KOPT-K1 (cell line): ENCODE results near the gene ALG12.

ENCODE experiments used
- H3K27ac ChIP-seq: fragments of 200-600 bp; sonication (generic); 2 replicates; pipeline ENCODE4 v1.5.1; 2016; ENCODE audit warnings: antibody characterized with exemption, mild to moderate bottlenecking, low read depth, low read length; ENCODE audit not compliant: poor library complexity, severe bottlenecking
- H3K36me3 ChIP-seq: fragments of 200-600 bp; sonication (generic); 2 replicates; pipeline ENCODE4 v1.5.1; 2017; ENCODE audit warnings: antibody characterized with exemption, mild to moderate bottlenecking, low read length, moderate library complexity; ENCODE audit not compliant: insufficient read depth
- H3K9me3 ChIP-seq: fragments of 200-600 bp; sonication (generic); 2 replicates; pipeline ENCODE4 v1.5.1; 2017; ENCODE audit warnings: antibody characterized with exemption, low read length, mild to moderate bottlenecking; ENCODE audit not compliant: insufficient read depth, poor library complexity, severe bottlenecking

Gene ALG12

GRCh38 chr22:49942565-49943404 lies 24.5 kb upstream of the ALG12 start:
- no peaks in the 10 kb centered on the region for H3K36me3 ChIP-seq
- peaks cover 11% of the 10 kb centered on the region for H3K9me3 ChIP-seq
- no peak overlapping the region for H3K27ac ChIP-seq

DNA sequence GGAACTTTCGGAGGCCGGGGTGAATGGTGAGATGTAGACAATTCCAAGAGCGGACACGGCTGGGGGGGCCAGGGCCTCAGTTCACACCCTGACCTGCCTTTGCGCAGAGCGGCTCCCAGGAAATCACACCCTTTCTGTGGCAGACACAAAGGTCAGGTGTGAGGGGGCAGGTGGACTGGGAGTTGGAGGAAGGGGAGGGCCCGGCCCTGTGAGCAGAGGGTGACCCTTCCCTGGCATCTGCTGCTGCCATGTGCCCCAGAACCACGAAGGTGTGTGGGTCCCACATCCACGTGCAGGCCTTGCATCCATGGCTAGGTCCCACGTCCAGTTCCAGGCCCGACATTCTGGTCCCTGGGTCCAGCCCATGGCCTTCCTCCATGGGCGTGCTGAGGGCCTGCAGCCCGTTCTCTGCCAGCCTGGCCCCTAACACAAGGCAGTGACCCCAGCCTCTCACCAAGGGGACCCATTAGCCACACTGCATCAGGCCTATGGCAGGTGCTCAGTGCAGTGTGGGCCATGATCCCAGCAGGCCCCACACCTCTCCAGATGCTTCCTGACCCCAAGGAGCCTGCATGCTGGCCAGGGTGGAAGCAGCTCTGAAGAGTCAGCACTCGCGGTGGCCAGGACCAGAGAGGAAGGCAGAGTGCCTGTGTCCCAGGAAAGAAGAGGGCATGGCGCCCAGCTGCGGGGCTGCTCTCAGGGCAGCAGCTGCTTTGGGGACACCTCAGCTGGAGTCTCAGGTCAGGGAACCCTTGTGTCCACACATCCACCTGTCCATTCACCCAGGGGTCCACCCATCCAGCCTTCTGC lies 23.5 kb upstream of the ALG12 start:
- Histone ChIP-seq H3K27ac (no peak overlapping the region), H3K9me3 (peaks cover 11% of the 10 kb centered on the region), H3K36me3 (no peaks in the 10 kb centered on the region)

GRCh38 chr22:49938565-49939136 lies 20.4 kb upstream of the ALG12 start:
- H3K27ac ChIP-seq: no peak overlapping the region
- peaks cover 11% of the 10 kb centered on the region for H3K9me3 ChIP-seq

GRCh38 chr22:49937758-49938564 lies 19.7 kb upstream of the ALG12 start:
- no peak overlapping the region for H3K27ac ChIP-seq

More at GRCh38 chr22:49938565-49939136, 20.4 kb upstream of the ALG12 start:
- H3K36me3 ChIP-seq: no peaks in the 10 kb centered on the region

GRCh38 chr22:49936973-49937757 lies 18.9 kb upstream of the ALG12 start:
- H3K9me3 ChIP-seq: peaks cover 11% of the 10 kb centered on the region
- H3K27ac ChIP-seq: peak overlapping the region; percentile 73
- H3K36me3 ChIP-seq: no peaks in the 10 kb centered on the region

More at GRCh38 chr22:49937758-49938564, 19.7 kb upstream of the ALG12 start:
- peaks cover 11% of the 10 kb centered on the region for H3K9me3 ChIP-seq
- no peaks in the 10 kb centered on the region for H3K36me3 ChIP-seq

- Histone ChIP-seq H3K27ac (peak overlapping the region; percentile 73), H3K36me3 (no peaks in the 10 kb centered on the region), H3K9me3 (peaks cover 9% of the 10 kb centered on the region)
Measured at GRCh38 chr22:49936018-49936972, 18.1 kb upstream of the ALG12 start.

- H3K27ac ChIP-seq: no peak overlapping the region
- H3K9me3 ChIP-seq: peaks cover 1% of the 10 kb centered on the region
- H3K36me3 ChIP-seq: no peaks in the 10 kb centered on the region
Measured at GRCh38 chr22:49935561-49935960, 17.3 kb upstream of the ALG12 start.

GRCh38 chr22:49934891-49935557 lies 16.8 kb upstream of the ALG12 start:
- Histone ChIP-seq H3K36me3 (no peaks in the 10 kb centered on the region), H3K9me3 (no peaks in the 10 kb centered on the region), H3K27ac (peak overlapping the region; percentile 67)

DNA sequence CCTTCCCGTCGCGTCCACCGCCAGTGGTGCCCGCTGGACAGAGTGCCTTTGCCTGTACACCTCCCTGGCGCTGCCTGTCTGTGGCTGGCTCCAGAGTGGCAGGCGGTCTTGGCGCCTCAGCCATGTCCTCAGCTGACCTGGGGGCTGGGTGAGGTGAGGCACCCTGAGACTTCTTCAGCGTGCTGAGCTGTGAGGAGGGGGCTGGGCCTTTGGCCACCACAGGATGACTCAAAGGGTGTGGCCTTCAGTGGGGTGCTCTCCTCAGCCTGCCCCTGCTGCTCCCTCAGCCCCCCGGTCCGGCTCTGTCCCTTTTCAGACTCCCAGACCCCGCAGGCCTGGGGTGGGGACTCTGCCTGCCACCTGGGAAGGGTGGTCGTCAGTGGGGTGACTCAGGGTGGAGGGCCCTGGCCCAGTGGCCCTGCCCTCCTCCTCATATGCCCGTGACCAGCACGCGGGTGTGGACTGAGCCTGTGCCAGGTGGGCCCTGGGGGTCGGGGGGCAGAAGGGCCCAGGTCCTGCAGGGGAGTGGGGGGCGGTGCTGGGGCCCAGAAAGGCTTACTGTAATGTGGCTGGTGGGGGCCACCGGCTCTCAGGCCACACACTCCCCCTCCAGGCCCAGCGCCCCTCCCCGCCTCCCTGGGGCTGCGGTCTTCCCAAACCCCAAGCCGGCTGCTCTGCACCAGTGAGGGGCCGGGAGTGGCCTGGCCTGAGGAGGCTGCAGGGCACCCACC lies 16.1 kb upstream of the ALG12 start:
- Histone ChIP-seq H3K9me3 (no peaks in the 10 kb centered on the region), H3K27ac (peak overlapping the region; percentile 67), H3K36me3 (no peaks in the 10 kb centered on the region)

DNA sequence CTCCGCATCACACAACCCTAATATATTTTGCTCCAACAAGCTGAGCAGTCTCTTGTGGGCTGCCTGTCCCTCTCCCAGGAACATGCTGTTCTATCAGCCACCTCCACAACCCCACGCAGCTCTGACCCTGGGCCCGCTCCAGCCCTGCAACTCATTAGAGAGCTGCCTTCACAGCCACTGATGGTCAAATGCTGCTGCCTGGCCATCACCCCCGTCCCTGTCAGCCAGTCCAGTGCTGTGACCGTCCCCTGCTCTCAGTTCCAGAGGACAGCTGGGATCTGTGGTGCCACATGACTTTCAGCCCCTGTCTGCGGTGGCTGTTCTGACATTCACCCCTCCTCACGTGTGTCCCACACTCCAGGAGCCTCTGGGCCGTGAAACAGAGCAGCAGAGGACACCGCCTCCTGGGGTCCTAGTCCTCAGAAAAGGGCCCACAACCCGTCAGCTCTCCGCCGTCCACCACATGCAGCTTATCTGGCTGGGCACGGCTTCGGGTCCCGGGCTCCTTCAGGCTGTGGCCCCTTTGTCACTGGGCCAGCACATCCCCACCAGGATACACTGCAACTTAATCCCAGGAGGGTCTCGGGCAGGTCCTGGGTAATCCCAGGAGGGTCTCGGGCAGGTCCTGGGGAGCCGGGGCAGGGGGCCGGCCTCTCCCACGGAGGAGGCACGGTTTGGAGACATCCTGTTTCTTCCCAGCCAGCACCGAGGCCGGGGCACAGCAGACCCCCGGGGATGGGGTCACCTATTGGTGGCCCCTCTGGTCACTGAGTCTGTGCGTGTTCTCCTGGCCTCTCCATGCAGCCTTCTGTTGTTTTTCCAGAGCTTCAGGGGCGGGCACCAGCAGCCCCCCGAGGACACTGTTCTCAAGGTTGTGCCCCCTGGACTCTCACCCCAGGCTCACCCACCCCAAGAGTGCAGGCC lies 15.3 kb upstream of the ALG12 start:
- H3K27ac ChIP-seq: no peak overlapping the region
- no peaks in the 10 kb centered on the region for H3K9me3 ChIP-seq
- H3K36me3 ChIP-seq: no peaks in the 10 kb centered on the region

DNA sequence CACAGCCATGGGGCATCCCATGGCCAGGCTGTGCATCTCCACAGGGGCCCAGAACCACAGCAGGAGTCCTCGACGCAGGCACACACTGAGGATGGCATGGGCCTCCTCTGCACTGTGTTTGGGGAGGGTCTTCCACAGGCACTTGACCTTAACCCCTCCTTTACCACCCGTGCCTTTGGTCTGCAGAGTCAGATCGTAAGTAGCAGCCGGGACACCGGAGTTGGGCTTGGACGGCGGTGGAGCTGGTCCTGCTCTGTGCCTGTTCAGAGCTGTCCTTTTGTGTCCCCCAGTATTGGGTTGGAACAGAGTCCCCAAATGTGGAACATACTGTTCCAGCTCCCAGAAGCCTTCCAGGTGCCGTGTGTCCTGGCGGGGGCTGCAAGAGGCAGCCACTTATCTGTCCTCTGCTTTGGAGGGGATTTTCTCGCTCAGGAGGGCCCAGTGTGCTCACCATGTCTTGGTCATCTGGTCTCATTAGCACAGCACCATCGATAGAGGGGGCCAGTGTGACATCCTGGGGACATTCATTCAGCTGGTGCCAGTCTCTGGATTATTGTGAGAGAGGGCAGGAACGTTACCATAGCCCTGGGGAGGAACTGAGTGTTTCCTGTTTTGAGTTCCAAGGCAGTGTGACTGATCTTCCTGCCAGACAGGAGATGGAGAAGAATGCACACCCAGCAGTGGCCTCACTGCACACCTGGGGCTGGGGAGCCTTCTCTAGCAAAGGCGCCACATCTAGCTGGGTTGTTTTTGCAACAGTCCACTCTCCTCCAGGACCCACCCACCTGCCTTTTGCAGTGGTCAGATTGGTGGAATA lies 12.6 kb upstream of the ALG12 start:
- H3K9me3 ChIP-seq: no peaks in the 10 kb centered on the region
- H3K36me3 ChIP-seq: no peaks in the 10 kb centered on the region
- no peak overlapping the region for H3K27ac ChIP-seq
